Heart right ventricle (tissue), 16 donors: ENCODE results near the gene EGLN3. TPM values are rescaled to one million over a fixed set of nuclear protein-coding genes. Genes with fewer than 3 reads are reported as not detected.

Experiments used
- ATAC-seq, 8 donors: fragments of 200-7000 bp; cut with Tn5 transposase; one replicate each; pipeline ENCODE4 v1.9.1; 2020; ENCODE audit warnings: mild to moderate bottlenecking in 8 of 8, moderate library complexity in 8 of 8, moderate number of reproducible peaks in 1 of 8
- DNase-seq, 2 donors: peaks; one replicate each; pipeline ENCODE4 v3.0.0-alpha.2; 2020
- H3K27ac ChIP-seq, 10 donors: fragments of 200-600 bp; sonication (generic) in 2 of 10; one replicate each; pipeline versions ENCODE4 v1.5.0 to v1.8.0; 2020 to 2022; ENCODE audit warnings: mild to moderate bottlenecking in 3 of 10
- H3K27me3 ChIP-seq, 7 donors: fragments of 200-600 bp; one replicate each; pipeline ENCODE4 v1.8.0; 2021 to 2022; ENCODE audit warnings: mild to moderate bottlenecking in 2 of 7
- H3K36me3 ChIP-seq, 9 donors: fragments of 200-600 bp; sonication (generic) in 1 of 9; one replicate each; pipeline versions ENCODE4 v1.5.0 to v1.8.0; 2020 to 2022; ENCODE audit warnings: mild to moderate bottlenecking in 2 of 9
- H3K4me1 ChIP-seq, 9 donors: fragments of 200-600 bp; sonication (generic) in 1 of 9; one replicate each; pipeline versions ENCODE4 v1.5.0 to v1.8.0; 2020 to 2022; ENCODE audit warnings: mild to moderate bottlenecking in 4 of 9
- H3K4me3 ChIP-seq, 10 donors: fragments of 200-600 bp; sonication (generic) in 2 of 10; one replicate each; pipeline versions ENCODE4 v1.5.0 to v1.8.0; 2020 to 2022; ENCODE audit warnings: mild to moderate bottlenecking in 7 of 10, moderate library complexity in 2 of 10
- H3K9me3 ChIP-seq, 11 donors: fragments of 200-600 bp in 10 of 11; sonication (generic) in 2 of 11; one replicate each; pipeline versions ENCODE4 v1.5.0 to v1.8.0; 2013 to 2022; ENCODE audit warnings: mild to moderate bottlenecking in 2 of 11, control low read depth in 1 of 11, moderate library complexity in 1 of 11
- CTCF ChIP-seq, 9 donors: fragments of 200-600 bp; sonication (generic) in 2 of 9; IDR thresholded peaks; one replicate each; pipeline versions ENCODE4 v1.5.0 to v1.8.0; 2021 to 2022; ENCODE audit warnings: antibody characterized with exemption in 9 of 9, mild to moderate bottlenecking in 5 of 9, moderate library complexity in 1 of 9
- WGBS, 2 donors: extraction: QIAGEN DNeasy Blood & Tissue Kit; methylation state at CpG; one replicate each; pipeline ENCODE4 v1.1.7; 2013; ENCODE audit warnings: inconsistent platforms in 1 of 2; 5-methylcytosine and 5-hydroxymethylcytosine counted together
- intact Hi-C, 10 donors: fragments of 100-400 bp; cut with DNase I; formaldehyde crosslinking; loops; one replicate each; pipeline versions ENCODE4 v1.11.1 to v1.14.2; 2022
- polyA plus RNA-seq, 2 donors: library from polyadenylated mRNA; stranded (reverse); fragments of 200-250 nt; gene quantifications; one replicate each; pipeline ENCODE4 v1.2.3, GENCODE V29; 2013
- total RNA-seq, 10 donors: library from RNA; stranded (reverse); fragmentation: NEBNext Ultra II Directional in 3 of 10; extraction: Animal tissue kit (Norgen Biotek cat#: 25700) in 3 of 10; gene quantifications; one replicate each; pipeline versions ENCODE4 v1.2.1 to v1.2.4, GENCODE V29; 2021 to 2023
- donor health status: Arrhythmogenic right ventricular cardiomyopathy.
- donor health status: ischemic (EF 13 %, LVEDD 7.1; RV severe dilation, severe dysfunction).
- donor health status: healthy with polysubstance abuse.
- donor health status: DM: no; HTN: yes; CAD: no.
- donor health status: DM: no; HTN: no; CAD: no.
- donor health status: ischemic (EF 25% LVEDD 6.9; RV normal size, moderate dysfunction).
- donor health status: ischemic (EF 25% LVEDD 5.7; RV mildly dilated, moderate dysfunction).
- donor health status: healthy.
- donor health status: DM: yes; HTN: yes; CAD: no.
- donor health status: Ischemic cardiomyopathy.
- donor health status: ischemic (EF 35%, LVEDD 5.7; RV mildly dilated, moderate dysfunction).
- donor health status: nonischemic (EF 11% LVEDD 7.7; RV severe dilation, severe dysfunction).
- donor health status: DM: yes; HTN: yes; CAD: no.
- donor health status: PGD.
- donor health status: ischemic (EF 29% LVEDD 5.4; RV normal size, mild dysfunction).
- donor health status: nonischemic (EF 23%, LVEDD 6.1; RV moderate dilation, normal function).

The EGLN3 gene
- total and polyA plus RNA-seq, 12 donors: 33.7 to 281 (median 169) TPM

GRCh38 chr14:33911046-33911445, 39.8 kb downstream of the EGLN3 start:
- H3K36me3 ChIP-seq: no peaks in the 10 kb centered on the region
- DNase-seq (no peak), ATAC-seq (no peak)
- no peak for TF ChIP-seq CTCF (IDR thresholded peaks at IDR 0.05)
- no peak overlapping the region for H3K27ac ChIP-seq
- H3K4me3 ChIP-seq: no peak overlapping the region
- 94 to 97% methylated on average over 6 of the region's 6 CpGs for WGBS, 2 donors
- intact Hi-C loops: no loop called here
- no peaks in the 10 kb centered on the region for H3K27me3 ChIP-seq
- peaks cover 0 to 16% (median 6%) of the 10 kb centered on the region in 9 donors for H3K4me1 ChIP-seq
- H3K9me3 ChIP-seq: no peaks in the 10 kb centered on the region

GRCh38 chr14:33910435-33910834, 40.4 kb downstream of the EGLN3 start:
- H3K36me3 ChIP-seq: no peaks in the 10 kb centered on the region
- intact Hi-C loops: no loop called here
- 96 to 98% methylated on average over 8 of the region's 8 CpGs for WGBS, 2 donors
- no peak overlapping the region for H3K27ac ChIP-seq
- ATAC-seq (no peak), DNase-seq (no peak)
- no peak overlapping the region for H3K4me3 ChIP-seq
- H3K27me3 ChIP-seq: no peaks in the 10 kb centered on the region
- no peaks in the 10 kb centered on the region for H3K9me3 ChIP-seq
- no peak for TF ChIP-seq CTCF (IDR thresholded peaks at IDR 0.05)
- peaks cover 0 to 12% (median 4%) of the 10 kb centered on the region in 9 donors for H3K4me1 ChIP-seq

- intact Hi-C loops: no loop called here
- Histone ChIP-seq H3K36me3 (no peaks in the 10 kb centered on the region), H3K4me3 (no peak overlapping the region), H3K9me3 (no peaks in the 10 kb centered on the region), H3K27me3 (no peaks in the 10 kb centered on the region), H3K4me1 (peaks cover 0 to 3% (median 0%) of the 10 kb centered on the region in 9 donors), H3K27ac (no peak overlapping the region)
- WGBS, 2 donors: 91 to 94% methylated on average over 6 of the region's 6 CpGs
- no peak for TF ChIP-seq CTCF (IDR thresholded peaks at IDR 0.05)
- DNase-seq: no peak
- no peak for ATAC-seq
Observed at GRCh38 chr14:33909380-33910084, 41.3 kb downstream of the EGLN3 start.

- ATAC-seq (no peak), DNase-seq (no peak)
- no peak overlapping the region for H3K4me3 ChIP-seq
- intact Hi-C loops: no loop called here
- no peaks in the 10 kb centered on the region for H3K27me3 ChIP-seq
- no peaks in the 10 kb centered on the region for H3K4me1 ChIP-seq
- H3K9me3 ChIP-seq: no peaks in the 10 kb centered on the region
- no peaks in the 10 kb centered on the region for H3K36me3 ChIP-seq
- WGBS, 2 donors: 94 to 96% methylated on average over 13 of the region's 13 CpGs
- H3K27ac ChIP-seq: no peak overlapping the region
- no peak for TF ChIP-seq CTCF (IDR thresholded peaks at IDR 0.05)
Observed at GRCh38 chr14:33908540-33909223, 42.2 kb downstream of the EGLN3 start.
